ENCODE measurements around the gene CACNG4.

CACNG4 gene

DNA sequence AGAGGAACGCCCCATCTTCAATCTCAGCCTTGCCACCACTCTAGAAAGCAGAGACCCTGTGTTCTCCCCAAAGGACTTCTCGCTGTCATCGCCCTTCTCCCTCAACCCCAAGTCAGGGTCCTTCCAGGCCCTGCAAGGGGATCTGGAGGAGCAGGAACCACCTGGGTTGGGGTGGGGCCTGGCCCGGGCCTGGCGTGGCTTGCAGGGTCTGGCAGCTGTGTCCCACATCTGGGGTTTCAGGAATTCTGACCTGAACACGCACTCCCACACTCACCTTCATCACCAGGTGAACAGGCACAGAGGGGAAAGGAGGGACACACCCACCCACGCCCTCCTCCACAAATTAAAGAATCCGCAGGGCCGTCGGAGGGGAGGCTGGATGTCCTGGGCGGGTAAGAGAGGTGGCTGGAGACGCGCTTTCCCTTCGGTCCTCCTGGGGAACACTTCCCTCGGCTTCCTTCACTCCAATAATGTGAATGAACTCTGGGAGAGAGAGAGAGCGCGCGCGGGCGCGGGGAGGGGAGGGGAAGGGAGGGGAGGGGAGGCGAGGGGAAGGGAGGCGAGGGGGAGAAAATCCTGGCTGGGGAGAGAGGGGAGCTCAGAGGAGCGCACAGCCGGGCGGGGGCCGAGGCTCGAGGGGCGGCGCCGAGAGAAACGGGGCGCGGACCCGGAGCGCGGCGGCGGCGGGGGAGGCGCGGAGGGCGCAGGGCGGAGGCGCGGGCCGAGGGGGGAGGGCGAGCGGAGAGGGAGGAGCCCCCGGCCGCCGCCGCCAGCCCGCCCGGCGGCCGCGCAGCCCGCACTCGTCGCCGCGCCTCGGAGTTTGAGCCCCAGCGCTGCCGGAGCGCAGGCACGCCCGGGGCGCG, at the start of gene CACNG4:
Gene CACNG4, plus strand, starts transcription at position 799 of the 863 bp plus-strand sequence. CDS start 205 bp downstream, outside the sequence.
- DNase-seq (ENCODE audit: low read depth), result no peak

DNA sequence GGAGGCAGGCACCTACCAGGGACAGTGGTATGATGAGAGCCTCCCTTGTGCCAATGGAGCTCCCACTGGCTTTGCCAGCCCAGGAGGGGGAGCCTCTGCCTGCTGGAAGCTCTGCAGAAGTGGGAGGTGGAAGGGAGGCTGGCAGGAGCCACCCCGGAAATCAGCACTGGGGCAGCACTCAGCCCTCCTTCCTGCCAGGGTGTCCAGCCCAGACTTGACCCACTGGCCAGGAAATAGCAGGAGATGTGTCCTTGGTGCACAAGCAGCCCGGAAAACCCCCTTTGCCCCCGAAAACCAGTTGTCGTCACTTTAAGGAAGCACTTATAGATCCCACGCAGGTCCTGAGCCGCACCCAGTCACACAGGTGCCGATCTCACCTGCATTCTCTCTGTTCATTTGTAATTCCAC, 49.3 kb upstream of the CACNG4 start:
- DNase-seq (ENCODE audit: low read depth), result no peak

DNA sequence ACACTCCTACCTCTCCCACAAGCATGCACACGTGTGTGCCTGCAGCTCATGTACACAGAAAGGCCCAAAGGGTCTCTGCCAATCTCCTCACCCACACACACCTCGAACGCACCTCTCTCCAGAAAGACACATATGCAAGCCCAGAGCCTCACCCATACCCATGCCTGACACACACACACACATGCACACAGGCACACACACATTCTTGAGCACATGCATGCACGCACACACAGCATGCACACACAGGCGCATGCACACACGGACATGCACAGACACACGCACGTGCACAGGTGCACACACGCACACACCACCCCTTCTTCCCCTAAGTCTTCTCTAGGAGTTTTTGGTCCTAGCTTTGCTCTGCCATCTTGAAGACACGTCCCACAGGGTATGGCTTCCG, 48.7 kb upstream of the CACNG4 start:
- DNase-seq (ENCODE audit: low read depth), result no peak

DNA sequence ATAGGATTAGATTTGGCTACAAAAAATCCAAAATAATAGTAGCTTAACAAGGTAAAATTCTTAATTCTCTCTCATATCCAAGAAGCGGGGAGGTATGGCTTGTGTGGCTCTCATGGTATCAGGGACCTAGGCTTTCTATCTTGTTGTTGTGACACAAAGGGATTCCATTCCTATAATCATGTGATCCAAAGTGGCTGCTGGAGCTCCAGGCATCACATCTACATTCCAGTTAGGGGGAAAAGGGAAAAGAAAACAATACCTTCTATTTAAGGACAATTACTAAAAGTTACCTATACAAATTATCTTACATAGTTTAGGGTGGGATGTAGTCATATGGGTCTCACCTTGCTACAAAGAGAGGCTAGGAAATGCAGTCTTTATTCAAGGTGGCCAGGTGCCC, 47.6 kb upstream of the CACNG4 start:
- DNase-seq (ENCODE audit: low read depth), result no peak

DNA sequence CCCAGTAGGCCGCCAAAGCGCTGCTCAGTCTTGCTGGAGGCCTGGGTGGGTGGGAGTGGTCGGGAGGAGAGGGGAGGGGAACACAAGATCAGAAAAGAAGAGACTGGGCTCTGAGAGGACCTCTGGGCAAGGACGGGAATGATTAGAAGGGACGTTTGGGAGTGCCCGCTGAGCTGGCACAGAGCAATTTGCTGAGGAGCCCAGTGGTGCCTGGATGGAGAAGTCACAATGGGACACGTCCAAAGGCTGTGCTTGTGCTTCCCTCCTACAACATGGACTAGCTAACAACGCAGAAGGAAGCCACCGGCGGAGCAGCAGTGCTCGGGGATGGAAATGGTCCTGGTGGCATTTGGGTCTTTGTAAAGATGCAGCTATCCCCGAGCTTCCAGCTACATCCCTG, 45.6 kb upstream of the CACNG4 start:
- no peak for DNase-seq (ENCODE audit: low read depth)

DNA sequence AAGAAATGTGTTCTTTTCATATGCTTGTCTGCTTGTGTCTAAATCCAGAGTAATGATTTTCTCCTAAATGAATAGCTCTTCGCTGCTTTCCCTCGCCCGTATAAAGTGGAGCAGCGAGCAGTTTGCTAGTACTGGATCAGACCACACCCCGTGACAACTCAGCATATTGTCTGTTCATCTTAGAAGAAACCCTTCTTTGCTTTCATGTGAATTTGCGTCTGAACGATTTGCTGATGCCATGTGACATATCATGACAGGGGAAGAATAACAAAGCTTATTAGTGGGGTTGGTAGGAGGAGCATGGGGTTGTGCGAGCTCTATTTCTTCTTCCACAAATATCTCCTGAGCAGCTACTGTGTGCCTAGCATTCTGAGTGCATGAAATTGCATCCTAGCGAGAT, 44.1 kb upstream of the CACNG4 start:
- DNase-seq (ENCODE audit: low read depth), result no peak

DNA sequence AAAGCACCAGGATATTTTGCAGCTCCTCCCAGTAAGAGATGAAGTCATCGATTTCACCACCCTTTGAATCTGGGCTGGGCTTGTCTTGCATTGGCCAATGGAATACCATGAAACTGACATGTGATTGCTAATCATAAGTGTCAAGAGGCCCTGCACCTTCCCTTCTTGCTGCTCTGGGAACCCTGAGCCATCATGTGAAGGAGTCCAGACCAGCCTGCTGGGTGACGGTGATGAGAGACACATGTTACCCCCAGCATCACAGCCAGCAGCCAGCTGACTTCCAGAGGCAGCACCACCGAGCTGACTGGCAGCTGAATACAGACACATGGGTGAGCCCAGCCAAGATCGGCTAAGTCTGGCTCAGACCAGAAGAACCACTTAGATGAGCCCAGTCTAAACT, 43.6 kb upstream of the CACNG4 start:
- DNase-seq (ENCODE audit: low read depth), result peak; percentile 32

DNA sequence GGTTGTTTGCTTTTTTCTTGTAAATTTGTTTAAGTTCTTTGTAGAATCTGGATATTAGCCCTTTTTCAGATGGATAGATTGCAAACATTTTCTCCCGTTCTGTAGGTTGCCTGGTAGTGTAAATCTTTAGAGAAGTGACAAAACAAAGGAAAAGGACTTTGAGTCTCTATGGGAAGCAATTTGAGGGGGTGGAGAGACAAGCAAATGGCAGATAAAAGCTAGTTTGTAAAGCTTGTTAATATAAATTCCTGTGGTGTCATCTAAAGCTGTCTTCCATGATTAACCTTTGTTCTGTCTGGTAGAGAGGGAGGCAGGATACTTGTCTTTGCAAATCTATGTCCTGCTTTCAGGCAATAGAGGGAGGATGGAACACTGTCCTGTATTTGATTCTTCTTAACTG, 40.6 kb upstream of the CACNG4 start:
- no peak for DNase-seq (ENCODE audit: low read depth)

DNA sequence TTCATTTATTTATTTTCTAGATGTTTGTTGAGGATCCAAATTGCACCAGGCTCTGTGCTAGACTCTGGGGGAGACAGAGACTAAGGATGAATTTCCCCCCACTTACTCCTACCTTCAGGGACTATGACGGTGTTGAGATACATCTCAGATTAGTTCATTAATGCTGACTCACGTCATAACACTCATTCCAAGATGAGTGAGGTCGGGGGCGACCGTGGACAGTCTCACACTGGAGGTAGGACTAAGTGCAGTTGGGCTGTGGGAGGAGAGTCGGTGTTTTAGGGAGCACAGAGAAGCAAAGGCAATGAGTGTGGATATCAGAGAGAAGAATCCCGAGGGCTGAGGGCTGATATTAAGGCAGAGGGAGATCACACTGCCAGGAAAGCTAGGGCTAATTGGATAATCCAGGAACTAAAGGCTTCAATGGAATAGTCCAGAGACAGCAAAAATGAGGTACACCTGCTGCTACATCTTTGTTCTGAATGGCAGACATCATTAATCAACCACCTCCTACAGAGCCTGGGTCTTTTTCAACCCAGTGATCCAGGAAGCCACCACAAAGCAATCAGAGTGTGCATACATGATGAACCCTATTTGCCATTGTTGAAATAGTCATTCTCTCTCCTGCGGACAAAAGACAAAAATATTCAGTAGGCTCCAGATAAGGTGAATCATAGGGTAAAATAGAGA, 38.6 kb upstream of the CACNG4 start:
- DNase-seq (ENCODE audit: low read depth), result no peak

DNA sequence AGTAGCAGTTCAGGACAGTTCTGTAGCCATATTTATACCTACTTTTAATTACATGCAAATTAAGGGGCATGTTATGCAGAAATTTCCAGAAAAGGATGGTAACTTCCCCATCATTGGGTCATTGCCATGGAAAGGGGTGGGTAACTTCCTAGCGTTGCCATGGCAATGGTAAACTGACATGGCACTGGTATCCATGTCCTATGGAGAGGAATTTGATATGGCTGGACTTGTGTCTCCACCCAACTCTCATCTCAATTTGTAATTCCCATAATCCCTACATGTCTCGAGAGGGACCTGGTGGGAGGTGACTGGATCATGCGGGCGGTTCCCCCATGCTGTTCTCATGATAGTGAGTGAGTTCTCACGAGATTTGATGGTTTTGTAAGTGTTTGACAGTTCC, 35.6 kb upstream of the CACNG4 start:
- DNase-seq (ENCODE audit: low read depth), result no peak

DNA sequence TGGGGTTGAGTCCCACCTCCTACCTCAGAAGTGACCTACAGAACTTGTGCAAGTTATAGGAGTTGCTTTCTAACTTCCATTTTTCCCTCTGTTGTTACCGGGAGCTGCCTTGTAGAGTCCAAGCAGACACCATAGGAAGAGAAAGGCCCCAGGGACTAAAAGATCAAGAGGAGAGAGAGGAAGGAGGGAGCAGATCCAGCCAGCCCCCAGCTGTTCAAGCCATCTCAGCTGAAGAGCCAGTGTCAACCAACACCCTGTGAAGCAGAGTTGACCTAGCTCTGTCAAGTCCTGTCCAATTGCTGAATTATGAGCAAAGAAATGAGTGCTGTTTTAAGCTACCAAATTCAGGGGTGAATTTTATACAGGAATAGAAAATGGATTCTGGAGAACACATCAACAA, 34.9 kb upstream of the CACNG4 start:
- DNase-seq (ENCODE audit: low read depth), result no peak

DNA sequence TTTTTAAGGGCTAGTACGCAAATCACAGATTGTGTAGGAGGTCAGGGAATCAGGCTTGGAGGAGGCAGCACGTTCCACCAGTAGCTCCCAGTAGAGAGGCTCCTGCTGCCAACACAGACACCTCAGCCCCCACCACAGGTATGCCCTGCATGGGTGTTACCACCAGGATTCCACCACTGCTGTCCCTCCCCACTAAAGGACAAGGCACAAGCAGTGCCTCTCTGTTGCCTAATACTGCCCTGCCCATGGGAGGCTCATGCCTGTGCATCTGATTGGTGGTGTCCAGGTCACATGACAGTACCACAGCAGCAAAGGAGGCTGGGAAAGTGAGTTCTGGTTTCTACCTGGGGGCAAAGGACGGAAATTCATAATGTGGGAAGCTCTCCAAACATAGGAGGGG, 33.6 kb upstream of the CACNG4 start:
- peak; percentile 17 for DNase-seq (ENCODE audit: low read depth)

DNA sequence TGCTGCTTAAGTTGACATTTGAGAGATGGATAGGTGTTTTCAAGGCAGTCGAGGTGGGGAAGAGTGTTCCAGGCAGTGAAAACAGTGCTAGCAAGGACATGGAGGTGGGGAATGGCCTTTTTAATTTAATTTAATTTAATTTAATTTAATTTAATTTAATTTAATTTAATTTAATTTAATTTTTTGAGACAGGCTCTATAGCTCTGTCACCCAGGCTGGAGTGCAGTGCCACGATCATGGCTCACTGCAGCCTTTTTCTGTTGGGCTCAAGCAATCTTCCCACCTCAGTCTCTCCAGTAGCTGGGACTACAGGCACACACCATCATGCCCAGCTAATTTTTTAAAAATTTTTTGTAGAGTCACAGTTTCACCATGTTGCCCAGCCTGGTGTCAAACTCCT, 32.2 kb upstream of the CACNG4 start:
- no peak for DNase-seq (ENCODE audit: low read depth)

DNA sequence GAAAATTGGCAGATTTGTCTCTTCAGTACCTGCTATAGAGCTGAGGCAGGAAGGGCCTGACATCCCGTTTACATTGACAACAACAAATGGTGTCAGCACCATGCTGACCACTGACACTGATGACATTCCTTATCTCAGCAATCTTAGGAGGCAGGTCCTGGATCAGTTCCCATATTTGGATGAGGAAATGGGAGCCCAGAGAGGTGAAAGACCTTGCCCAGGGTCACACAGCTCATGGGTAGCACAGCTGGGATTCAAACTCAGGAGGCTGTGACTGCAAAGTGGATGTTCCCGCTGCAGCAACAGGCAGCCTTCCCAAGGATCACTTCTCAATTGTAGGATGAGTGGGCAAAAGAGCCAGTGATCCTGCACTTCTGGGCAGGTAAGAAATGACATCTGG, 30.5 kb upstream of the CACNG4 start:
- DNase-seq (ENCODE audit: low read depth), result no peak

DNA sequence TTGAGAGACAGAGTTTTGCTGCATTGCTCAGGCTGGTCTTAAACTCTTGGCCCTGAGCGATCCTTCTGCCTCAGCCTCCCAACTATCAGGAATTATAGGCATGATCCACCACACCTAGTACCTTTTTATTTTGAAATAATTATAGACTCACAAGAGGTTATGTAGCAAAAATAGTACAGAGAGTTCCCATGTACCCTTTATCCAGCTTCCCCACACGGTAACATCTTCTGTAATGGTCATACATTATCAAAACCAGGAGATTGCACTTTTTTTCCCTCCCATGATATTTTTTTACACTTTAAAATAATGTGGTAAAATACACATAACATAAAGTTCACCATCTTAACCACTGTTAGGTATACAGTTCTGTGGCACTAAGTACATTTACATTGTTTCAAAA, 28.8 kb upstream of the CACNG4 start:
- DNase-seq (ENCODE audit: low read depth), result no peak

DNA sequence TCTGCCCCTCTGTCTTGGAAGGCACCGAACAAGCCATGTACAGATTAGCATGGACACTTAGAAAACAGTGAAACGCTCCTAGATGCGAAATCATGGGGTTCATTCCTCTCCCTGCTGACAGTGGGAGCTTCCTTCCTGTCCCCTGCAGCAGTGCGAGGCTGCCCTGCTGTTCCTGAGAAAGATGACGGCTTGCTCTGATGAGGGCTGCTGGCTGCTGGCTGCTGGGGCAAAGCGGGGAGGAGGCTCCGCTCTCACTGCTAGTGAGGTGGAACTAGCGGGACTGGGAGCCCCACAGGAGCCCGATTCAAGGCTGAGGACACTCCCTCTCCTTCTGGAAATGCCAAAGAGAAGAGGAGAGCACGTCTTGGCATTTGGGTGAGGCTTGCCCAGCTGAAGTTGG, 25.9 kb upstream of the CACNG4 start:
- DNase-seq (ENCODE audit: low read depth), result no peak

DNA sequence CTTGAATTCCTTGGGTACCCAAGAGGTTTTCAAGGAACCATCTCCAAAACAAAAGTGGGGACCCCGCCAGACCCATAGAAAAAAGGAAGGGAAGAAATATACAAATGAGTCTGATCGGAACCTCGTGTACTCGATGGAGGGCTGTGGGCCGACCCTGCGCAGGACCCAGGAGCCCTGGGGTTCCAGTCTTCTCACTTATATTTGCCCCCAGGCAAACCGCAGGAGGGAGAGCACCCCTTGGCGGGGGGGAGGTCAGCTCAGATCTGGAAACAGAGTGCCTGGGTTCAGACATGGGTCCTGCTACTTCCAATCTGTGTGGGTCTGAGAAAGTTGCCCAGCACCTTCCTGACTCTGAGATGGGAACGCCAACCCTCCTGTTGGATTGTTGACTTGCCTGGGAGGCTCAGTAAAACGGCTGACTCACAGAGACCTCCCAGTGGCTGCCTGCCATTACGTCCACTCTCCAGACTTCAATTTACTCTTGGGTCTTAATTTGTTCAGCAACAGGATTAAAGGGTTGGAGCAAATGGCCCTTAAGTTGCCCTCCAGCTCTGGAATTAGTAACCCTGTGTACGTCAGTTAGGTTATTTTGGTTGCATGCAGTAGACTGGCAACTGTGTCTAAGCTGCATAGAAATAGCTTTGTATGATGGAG, 24.9 kb upstream of the CACNG4 start:
- no peak for DNase-seq (ENCODE audit: low read depth)

DNA sequence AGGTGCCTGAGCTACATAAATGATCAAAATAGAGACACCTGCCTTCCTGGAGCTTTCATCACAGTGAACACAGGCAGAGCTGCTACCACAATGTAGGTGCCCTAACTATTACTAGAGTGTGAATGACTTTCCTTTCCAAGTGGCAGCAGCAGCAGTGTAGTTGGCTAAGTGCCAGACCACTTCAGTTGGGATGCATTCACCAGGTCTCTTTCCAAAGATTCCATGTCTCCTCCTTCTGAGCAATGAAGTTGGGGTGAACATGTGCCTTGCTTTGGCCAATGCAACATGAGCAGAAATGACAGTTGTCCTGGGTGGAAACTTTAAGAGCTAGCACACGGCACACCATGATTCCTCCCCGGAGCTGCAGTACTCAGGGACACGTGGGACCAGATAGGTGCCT, 23.3 kb upstream of the CACNG4 start:
- no peak for DNase-seq (ENCODE audit: low read depth)

DNA sequence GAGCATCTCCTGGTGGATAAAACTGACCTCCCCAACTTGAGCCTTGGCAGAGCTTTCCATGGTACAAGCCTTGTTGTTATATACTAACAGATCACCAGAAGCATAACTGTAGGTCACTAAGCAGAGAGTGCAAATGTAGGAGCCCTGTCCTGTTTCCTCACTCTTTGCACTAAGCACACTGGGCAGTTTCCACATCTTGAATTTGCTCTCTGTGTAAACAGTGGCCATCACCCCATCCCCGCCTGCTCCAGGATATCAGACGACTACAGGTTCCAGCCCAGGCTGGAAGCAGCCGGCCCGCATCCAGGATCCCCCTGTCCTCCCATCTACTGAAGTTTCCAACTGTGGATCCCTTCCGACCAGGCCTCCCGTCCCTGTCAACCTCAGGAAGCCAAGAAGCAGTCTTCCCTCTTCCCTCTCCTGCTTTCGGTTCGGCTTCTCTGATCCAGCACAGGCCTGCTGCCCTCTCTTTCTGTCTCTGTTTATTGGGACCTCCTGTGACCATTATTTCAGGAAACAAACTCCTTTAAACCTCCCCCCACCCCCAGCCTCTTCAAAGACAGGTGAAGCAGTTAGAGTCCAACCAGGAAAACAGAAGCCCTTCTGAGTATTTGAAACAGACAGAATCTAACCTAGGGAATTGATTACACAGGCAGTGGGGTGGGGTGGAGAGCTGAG, 22.6 kb upstream of the CACNG4 start:
- DNase-seq (ENCODE audit: low read depth), result no peak

DNA sequence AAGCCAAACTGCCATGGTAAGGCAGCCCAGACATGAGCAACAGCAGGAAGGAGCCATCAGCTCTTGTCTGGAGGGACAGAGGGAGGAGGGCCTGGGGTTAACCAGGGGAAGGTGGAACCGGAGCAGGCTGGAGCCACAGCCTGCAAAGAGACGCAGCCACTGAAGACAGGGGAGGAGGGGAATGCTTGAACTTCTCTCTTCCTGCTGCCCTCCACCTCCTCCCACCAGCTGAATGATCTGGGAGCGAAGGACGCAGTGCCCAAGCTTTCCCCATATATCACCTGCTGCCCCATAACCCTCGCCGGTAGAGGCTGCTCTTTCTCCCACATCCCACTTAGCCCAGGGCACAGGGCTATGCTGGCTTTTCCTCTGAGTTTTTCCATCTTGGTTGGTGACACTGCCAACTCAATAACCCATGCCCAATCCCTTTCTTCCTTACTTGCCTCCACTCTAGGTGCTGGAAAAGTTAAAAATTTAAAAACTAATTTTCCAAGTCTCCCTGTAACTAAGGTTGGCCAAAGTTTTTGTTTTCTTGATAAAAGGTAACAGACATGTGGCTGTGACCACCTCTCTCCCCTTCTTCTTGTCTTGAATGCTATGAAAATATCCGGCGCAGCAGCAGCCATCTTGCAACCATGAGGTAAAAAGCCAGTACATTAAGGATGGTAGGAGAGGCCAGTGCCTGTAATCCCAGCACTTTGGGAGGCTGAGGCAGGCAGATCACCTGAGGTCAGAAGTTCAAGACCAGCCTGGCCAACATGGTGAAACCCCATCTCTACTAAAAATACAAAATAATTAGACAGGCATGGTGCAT, 21.8 kb upstream of the CACNG4 start:
- DNase-seq (ENCODE audit: low read depth), result no peak

DNA sequence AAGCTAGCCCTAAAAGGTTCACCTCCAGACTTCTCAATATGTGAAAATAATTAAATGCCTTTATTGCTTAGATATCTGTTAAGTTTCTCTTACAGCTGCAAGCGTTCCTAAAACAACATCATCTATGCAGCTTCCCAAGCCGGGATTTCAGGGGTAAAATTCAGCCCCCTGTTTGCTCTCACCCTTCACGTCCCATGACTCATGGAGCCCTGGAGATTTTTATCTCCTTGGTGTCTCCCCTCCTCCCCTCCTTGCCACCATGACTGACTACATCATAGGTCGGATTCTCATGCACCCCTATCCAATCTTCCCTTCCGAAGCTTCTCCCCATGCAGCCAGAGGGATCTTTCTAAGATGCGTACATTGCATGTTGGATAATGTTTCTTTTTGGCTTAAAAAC, 21.0 kb upstream of the CACNG4 start:
- no peak for DNase-seq (ENCODE audit: low read depth)
